SK-N-SH treated with all-trans-retinoic acid at 6 μM for 48 hours (cell line): ENCODE data around the gene ZNF648.

Experiments
- BACH2 ChIP-seq: fragments of 250-450 bp; sonication (Bioruptor Pico); IDR thresholded peaks from 2 replicates; pipeline ENCODE4 v1.9.0; 2021; ENCODE audit warnings: mild to moderate bottlenecking, borderline replicate concordance
- OSR1 ChIP-seq: fragments of 250-450 bp; sonication (Bioruptor Pico); IDR thresholded peaks from 2 replicates; pipeline ENCODE4 v1.8.0; 2022; ENCODE audit warnings: moderate library complexity, mild to moderate bottlenecking, inconsistent platforms
- TCF4 ChIP-seq: fragments of 250-450 bp; sonication (Bioruptor Pico); IDR thresholded peaks from 2 replicates; pipeline ENCODE4 v1.8.0; 2021; ENCODE audit warnings: mild to moderate bottlenecking, moderate library complexity, borderline replicate concordance
- ZFP3 ChIP-seq: fragments of 250-450 bp; sonication (Bioruptor Pico); IDR thresholded peaks from 2 replicates; pipeline ENCODE4 v1.5.0; 2020; ENCODE audit warnings: mild to moderate bottlenecking, moderate library complexity
- ZNF565 ChIP-seq: fragments of 450-650 bp; formaldehyde crosslinking; conservative IDR thresholded peaks from 2 replicates; pipeline ENCODE4 v1.5.0; 2020; ENCODE audit warnings: low read depth, mild to moderate bottlenecking, moderate library complexity
- TF ChIP-seq, protein P1 (sequence below): fragments of 250-450 bp; sonication (Bioruptor Pico); IDR thresholded peaks from 2 replicates; pipeline ENCODE4 v1.8.0; 2020; ENCODE audit warnings: mild to moderate bottlenecking, moderate library complexity, borderline replicate concordance
- TF ChIP-seq, protein P2 (sequence below): fragments of 250-450 bp; sonication (Bioruptor Pico); IDR thresholded peaks from 2 replicates; pipeline ENCODE4 v1.8.0; 2021; ENCODE audit warnings: low read depth, mild to moderate bottlenecking, moderate library complexity, borderline replicate concordance
- TF ChIP-seq, protein P3 (sequence below): fragments of 250-450 bp; sonication (Bioruptor Pico); IDR thresholded peaks from 2 replicates; pipeline ENCODE4 v1.5.1; 2020; ENCODE audit warnings: low read depth, mild to moderate bottlenecking, moderate library complexity

DNA sequence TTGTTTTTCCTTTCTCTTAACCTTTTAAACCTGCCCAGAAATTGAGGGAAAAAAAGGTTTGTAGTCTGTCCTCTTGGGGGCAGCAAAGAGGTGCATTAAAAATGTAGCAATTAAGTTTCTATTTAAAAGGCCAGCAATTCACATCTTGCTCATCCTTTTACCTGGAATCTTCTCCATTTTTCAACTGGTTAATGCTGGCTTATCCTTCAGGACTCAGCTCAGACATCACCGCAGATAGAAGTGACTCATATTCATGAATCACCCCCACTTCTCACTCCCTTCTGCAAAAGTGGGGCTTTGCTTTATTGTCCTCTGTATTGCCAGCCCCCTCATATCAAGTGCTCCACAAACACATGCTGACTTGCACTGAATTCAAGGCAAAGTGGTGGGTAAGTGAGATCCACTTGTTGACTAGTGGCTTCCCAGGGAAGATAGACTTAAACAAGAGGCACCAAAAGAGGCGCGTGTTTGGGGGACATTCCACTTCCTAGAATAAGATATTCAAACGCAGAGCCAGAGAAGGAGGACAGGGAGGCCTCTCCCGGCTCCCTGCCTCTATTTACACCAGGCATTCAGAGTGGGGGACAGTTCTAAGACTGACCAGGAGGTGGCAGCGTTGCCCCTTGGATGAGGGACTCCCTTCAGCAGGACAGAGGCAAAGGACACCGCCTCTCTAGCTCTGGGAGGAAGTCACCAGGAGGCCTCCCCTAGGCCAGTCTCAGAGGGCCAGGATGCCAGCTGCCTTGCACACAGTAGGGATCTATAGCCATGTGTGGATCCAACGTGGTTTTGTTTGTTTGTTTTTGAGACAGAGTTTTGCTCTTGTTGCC is 23.2 kb upstream of the ZNF648 start:
- TF ChIP-seq OSR1 (CRISPR knock-in tag), result no peak
- no peak for TF ChIP-seq TCF4
- no peak for TF ChIP-seq ZNF565 (CRISPR knock-in tag)
- TF ChIP-seq, protein P1, sequence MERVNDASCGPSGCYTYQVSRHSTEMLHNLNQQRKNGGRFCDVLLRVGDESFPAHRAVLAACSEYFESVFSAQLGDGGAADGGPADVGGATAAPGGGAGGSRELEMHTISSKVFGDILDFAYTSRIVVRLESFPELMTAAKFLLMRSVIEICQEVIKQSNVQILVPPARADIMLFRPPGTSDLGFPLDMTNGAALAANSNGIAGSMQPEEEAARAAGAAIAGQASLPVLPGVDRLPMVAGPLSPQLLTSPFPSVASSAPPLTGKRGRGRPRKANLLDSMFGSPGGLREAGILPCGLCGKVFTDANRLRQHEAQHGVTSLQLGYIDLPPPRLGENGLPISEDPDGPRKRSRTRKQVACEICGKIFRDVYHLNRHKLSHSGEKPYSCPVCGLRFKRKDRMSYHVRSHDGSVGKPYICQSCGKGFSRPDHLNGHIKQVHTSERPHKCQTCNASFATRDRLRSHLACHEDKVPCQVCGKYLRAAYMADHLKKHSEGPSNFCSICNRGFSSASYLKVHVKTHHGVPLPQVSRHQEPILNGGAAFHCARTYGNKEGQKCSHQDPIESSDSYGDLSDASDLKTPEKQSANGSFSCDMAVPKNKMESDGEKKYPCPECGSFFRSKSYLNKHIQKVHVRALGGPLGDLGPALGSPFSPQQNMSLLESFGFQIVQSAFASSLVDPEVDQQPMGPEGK (CRISPR knock-in tag), result no peak
- TF ChIP-seq ZFP3 (CRISPR knock-in tag), result no peak
- TF ChIP-seq, protein P2, sequence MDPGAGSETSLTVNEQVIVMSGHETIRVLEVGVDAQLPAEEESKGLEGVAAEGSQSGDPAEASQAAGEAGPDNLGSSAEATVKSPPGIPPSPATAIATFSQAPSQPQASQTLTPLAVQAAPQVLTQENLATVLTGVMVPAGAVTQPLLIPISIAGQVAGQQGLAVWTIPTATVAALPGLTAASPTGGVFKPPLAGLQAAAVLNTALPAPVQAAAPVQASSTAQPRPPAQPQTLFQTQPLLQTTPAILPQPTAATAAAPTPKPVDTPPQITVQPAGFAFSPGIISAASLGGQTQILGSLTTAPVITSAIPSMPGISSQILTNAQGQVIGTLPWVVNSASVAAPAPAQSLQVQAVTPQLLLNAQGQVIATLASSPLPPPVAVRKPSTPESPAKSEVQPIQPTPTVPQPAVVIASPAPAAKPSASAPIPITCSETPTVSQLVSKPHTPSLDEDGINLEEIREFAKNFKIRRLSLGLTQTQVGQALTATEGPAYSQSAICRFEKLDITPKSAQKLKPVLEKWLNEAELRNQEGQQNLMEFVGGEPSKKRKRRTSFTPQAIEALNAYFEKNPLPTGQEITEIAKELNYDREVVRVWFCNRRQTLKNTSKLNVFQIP (CRISPR knock-in tag), result no peak
- TF ChIP-seq, protein P3, sequence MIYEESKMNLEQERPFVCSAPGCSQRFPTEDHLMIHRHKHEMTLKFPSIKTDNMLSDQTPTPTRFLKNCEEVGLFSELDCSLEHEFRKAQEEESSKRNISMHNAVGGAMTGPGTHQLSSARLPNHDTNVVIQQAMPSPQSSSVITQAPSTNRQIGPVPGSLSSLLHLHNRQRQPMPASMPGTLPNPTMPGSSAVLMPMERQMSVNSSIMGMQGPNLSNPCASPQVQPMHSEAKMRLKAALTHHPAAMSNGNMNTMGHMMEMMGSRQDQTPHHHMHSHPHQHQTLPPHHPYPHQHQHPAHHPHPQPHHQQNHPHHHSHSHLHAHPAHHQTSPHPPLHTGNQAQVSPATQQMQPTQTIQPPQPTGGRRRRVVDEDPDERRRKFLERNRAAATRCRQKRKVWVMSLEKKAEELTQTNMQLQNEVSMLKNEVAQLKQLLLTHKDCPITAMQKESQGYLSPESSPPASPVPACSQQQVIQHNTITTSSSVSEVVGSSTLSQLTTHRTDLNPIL (CRISPR knock-in tag), result no peak
- no peak for TF ChIP-seq BACH2 (CRISPR knock-in tag)
